ENCODE results near the gene LMOD1. TPM values are rescaled to one million over a fixed set of nuclear protein-coding genes. Genes with fewer than 3 reads are reported as not detected.
"Not testable (repeated sequence)": the region's sequence is repeated elsewhere in the genome, so short reads cannot be mapped to it uniquely, and the experiment has no call there.

LMOD1 gene
- total RNA-seq, 1 donor from 2014 or later, result 41.6 TPM

GRCh38 chr1:201954263-201955008 is 8.1 kb upstream of the LMOD1 start:
- no peak for DNase-seq (ENCODE audit: low spot score)
- intact Hi-C loops (cut with DNase I), result no loop called here
- no peak for ATAC-seq

- ATAC-seq (no peak), DNase-seq (ENCODE audit: low spot score) (no peak)
- intact Hi-C loops (cut with DNase I), result no loop called here
Measured at GRCh38 chr1:201949491-201949890, 3.1 kb upstream of the LMOD1 start.

DNA sequence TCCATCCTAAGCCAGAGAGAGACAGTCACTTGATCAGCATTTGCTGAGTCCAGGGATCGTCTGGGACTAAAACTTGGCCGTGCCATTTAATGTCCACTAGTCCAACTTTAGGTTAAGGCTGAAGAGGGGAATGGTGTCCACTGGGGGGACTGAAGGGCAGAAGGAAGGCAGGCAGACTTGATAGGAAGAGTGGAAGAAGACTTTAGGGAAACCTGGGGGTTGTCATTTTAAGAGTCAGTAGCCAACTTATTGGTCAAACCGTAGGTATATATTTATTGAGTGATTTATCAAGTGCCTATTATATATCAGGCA is 1.3 kb upstream of the LMOD1 start:
- no peak for ATAC-seq
- intact Hi-C loops (cut with DNase I), result no loop called here
- DNase-seq (ENCODE audit: low spot score), result no peak

DNA sequence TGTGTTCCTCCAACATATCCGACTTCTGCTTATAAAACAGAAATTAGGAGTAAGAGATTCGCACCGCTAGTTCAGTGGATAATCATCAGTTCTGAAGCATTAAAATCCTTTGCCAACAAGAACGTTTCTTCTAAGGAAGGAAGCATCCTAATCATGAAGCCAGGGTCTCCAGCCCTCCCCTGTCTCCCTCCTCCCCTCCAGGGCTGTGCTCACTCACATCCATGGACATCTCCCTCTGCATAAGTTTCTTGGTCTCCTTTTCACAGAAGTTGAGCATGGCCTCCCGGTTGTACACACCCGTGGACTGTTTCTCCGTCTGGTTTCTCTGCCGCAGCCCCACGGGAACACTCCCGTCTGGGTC is 505 bp downstream of the LMOD1 start:
- intact Hi-C loops (cut with DNase I), result no loop called here
- peak; percentile 6 for ATAC-seq
- no peak for DNase-seq (ENCODE audit: low spot score)

DNA sequence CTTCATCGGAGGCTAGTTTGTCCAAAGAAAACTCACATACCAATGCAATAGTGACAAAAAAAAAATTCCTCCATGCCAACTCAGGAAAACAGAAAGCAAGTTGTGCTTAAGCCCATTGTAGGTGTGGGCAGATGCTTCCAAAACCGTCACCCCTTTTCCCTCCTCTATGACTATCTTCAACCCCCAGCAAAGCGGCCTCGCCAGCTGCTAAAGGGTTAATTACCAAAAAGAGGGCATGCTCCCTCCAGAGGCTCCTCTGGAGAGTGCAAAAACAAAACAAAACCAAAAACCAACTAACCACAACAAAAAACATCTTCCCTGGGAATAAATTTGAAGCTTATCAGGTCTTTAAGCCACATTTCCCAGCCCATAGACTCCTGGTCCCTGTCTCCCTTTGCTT is 1.2 kb downstream of the LMOD1 start:
- ATAC-seq (no peak), DNase-seq (ENCODE audit: low spot score) (no peak)
- intact Hi-C loops (cut with DNase I), result no loop called here

DNA sequence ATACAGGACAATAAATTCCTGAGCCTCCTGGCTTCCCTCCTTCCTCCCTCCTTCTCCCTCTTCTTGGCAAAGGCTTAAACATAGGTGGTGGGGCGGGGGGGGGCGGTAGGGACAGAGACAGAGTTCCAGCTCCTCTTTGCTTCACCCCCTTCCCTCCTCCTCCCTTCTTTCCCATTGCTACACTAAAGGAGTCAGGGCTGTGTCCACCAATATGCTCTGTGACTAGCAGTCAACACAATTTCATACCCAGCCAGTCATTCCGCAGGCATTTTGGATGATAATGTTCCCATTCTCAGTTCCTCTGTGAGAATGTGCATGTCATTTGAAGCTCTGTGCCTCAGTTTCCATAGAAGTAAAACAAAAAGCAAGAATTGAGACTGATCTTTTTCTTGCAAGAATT is 1.7 kb downstream of the LMOD1 start:
- no peak for ATAC-seq
- intact Hi-C loops (cut with DNase I), result no loop called here
- no peak for DNase-seq (ENCODE audit: low spot score)

- DNase-seq (ENCODE audit: low spot score) (no peak), ATAC-seq (no peak)
- intact Hi-C loops (cut with DNase I), result no loop called here
Measured at GRCh38 chr1:201944002-201944401, 2.3 kb downstream of the LMOD1 start.

- no peak for DNase-seq (ENCODE audit: low spot score)
- no peak for ATAC-seq
- intact Hi-C loops (cut with DNase I), result no loop called here
Measured at GRCh38 chr1:201942129-201942495, 4.2 kb downstream of the LMOD1 start.

- intact Hi-C loops (cut with DNase I), result no loop called here
- ATAC-seq (no peak), DNase-seq (ENCODE audit: low spot score) (no peak)
Measured at GRCh38 chr1:201941420-201942128, 4.8 kb downstream of the LMOD1 start.

DNA sequence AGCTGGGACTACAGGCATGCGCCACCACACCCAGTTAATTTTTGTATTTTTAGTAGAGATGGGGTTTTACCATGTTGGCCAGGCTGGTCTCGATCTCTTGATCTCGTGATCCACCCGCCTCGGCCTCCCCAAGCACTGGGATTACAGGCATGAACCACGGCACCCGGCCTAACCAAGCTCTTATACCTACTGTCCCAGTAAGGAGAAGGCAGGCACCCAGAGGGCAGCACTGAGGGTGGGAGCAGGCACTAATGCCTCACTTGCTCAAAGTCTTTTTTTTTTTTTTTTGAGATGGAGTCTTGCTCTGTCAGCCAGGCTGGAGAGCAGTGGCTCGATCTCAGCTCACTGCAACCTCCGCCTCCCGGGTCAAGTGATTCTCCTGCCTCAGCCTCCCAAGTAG is 6.0 kb downstream of the LMOD1 start:
- intact Hi-C loops (cut with DNase I); ATAC-seq; DNase-seq (ENCODE audit: low spot score): not testable (repeated sequence)

DNA sequence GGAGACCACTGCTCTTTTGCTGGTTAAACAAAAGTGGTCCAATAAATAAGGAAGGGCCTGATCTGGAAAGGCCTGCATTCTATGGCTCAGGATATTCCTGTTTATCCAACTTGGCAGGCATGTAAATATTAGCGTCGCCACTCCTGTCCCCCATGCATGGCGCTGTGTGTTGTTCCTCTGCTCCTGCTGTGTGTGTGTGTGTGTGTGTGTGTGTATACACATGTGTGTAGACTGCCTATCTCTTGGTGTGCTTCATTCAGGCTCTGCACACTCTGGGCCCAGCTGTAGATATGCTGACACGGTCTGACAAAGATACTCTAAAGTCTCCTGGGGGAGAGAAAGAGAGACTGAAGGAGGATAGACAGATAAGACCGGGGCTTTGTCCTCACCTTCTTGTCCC is 6.8 kb downstream of the LMOD1 start:
- intact Hi-C loops (cut with DNase I), result no loop called here
- no peak for DNase-seq (ENCODE audit: low spot score)
- peak; percentile 8 for ATAC-seq

- ATAC-seq (no peak), DNase-seq (ENCODE audit: low spot score) (no peak)
- intact Hi-C loops (cut with DNase I), result no loop called here
Measured at GRCh38 chr1:201939148-201939547, 7.2 kb downstream of the LMOD1 start.

DNA sequence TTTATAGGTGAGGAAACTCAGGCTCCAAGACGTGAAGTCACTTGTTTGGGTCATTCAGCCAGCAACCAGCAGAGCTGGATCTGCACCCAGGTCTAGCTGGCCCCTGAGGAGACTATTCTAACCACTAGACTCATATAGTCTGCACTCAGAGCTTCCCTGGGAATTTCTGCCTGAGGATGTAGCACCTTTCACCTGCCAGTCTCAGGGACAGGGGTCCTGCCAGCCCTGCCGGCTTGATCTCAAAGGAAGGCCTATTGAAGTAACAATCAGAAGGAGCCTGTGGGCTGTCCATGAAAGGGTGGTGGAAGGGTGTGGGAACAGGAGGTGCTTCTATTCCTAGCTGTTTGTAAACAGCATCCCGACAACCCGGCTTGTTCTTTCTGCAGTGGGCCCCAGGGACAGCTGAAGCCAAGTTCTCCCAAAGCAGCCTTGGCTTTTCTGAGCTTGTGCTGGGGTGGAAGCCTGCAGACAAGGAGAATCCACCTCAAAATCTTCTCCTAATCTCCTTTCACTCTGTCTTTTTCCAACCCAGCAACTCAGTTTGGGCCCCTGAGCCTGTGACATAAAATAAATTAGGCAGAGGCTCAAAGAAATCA is 7.8 kb downstream of the LMOD1 start:
- ATAC-seq, result peak; percentile 31
- no peak for DNase-seq (ENCODE audit: low spot score)
- intact Hi-C loops (cut with DNase I), result no loop called here

DNA sequence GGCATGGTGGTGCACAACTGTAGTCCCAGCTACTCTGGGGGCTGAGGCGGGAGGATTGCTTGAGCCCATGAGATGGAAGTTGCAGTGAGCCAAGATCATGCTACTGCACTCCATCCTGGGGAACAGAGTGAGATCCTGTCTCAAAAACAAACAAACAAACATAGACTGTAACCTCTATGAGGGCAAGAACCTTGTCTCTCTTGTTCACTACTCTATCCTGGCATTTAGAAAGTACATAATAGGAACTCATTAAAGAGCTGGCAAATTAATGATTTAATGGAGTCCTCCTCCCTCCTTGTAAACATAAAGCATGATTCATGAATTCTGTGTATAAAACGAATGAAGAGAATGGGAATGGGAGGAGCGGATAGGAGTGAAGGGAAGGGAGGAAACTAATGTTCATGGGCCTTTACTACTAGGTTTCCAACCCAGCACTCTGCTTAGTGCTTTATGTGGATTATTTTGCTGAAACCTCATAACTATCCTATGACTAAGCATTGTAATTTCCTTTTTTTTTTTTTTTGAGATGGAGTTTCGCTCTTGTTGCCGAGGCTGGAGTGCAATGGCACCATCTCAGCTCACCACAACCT is 8.6 kb downstream of the LMOD1 start:
- ATAC-seq (peak; percentile 49), DNase-seq (ENCODE audit: low spot score) (no peak)
- intact Hi-C loops (cut with DNase I), result no loop called here

DNA sequence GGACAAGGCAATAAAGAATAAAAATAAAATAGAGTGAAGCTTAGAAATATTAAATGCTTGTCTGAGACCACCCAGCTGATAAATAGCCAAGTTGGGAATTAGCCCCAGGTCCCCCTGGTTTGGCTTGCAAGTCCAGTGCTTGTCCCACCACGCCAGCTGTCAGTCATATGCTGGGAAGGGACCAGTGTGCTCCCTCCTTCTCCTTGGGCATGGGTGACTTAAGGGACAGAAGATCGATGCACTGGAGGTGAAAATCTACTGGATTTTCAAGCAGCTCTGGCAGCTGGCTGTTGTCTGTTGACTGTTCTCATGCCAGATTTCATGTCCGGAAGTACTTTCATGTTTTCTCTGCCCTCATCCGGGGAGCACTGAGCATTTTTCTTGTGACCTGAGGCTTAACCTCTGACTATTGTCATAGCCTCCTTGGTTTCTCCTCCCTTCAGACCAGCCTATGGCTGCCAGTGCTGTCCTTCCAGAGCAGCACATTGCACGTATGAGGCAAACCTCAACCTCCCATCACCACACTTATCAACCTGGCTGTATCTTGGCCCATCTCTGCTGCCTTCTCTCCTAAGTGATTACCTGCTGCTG is 12.4 kb downstream of the LMOD1 start:
- peak; percentile 51 for ATAC-seq
- intact Hi-C loops (cut with DNase I), result no loop called here
- no peak for DNase-seq (ENCODE audit: low spot score)

DNA sequence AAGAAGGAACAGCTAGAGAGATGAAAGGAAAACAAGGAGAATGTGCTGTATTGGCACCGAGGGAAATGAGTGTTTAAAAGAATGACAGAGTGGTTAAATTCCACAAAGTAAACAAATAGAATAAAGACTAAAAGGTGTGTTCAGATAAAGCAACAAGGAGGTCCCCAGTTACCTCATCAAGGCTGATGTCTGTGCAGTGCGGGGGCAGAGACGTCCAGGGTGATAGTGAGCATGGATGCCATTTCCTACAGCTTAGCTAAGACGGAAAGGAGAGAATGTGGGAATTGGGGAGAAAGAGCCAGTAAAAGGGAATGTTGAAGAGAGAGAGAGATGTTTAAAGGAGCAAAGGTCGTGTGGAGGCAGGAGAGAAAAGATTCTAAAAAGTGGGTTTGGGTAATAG is 15.5 kb downstream of the LMOD1 start:
- DNase-seq (ENCODE audit: low spot score) (no peak), ATAC-seq (no peak)
- intact Hi-C loops (cut with DNase I), result no loop called here

- DNase-seq (ENCODE audit: low spot score) (no peak), ATAC-seq (no peak)
- intact Hi-C loops (cut with DNase I), result no loop called here
Measured at GRCh38 chr1:201930137-201930536, 16.2 kb downstream of the LMOD1 start.

GRCh38 chr1:201928266-201928665 is 18.1 kb downstream of the LMOD1 start:
- intact Hi-C loops (cut with DNase I), result no loop called here
- ATAC-seq (no peak), DNase-seq (ENCODE audit: low spot score) (no peak)

DNA sequence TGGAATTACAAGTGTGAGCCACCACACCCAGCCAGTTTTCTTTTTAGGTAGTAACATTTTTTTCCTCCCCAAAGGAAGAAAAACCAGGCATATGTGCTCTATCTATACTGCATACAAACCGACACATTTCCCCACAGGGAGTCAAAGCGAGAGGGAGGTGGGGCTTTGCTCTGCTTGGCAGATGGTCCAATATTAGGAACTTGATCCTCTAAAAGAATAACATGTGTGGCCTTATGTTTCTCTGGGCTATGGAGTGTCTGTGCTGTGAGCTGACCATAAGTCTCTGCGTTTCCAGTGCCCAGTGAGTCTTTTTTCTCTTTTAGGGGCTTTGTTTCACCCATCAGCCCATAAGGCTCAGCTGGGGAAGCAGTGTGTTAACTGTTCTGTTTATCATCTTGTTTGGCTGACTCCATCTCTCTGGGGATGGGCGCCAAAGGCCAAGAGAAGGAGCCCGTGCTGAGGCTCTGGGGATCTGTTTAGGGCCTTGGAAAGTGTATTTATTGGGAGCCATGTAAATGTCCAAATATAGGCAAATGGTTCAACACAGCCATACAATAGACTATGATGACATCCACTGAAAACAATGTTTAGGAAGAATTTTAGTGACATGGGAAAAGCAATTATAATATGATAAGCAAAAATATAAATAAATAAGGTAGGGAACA is 20.2 kb downstream of the LMOD1 start:
- ATAC-seq (peak; percentile 50), DNase-seq (ENCODE audit: low spot score) (peak; percentile 34)
- intact Hi-C loops (cut with DNase I), result no loop called here

DNA sequence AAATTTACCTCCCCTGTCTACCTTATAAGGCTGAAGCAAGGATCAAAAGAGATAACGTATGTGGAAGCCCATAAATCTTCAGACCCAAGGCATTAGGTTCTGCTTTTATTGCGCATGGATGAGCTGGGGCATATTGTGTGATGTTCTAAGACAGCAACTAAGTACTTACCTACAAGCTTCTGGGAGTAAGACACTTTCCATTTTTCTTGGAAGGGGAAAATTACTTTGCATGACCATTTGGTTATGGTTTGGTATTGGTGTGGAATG is 21.1 kb downstream of the LMOD1 start:
- ATAC-seq (no peak), DNase-seq (ENCODE audit: low spot score) (no peak)
- intact Hi-C loops (cut with DNase I), result no loop called here

Data from sciatic nerve (tissue), 2 donors.